22Rv1 (cell line): ENCODE results near the gene SKI.

Experiments used
- ZFX ChIP-seq: fragments of 450-650 bp; IDR thresholded peaks from 2 replicates; pipeline ENCODE4 v1.6.1; 2017; ENCODE audit warnings: antibody characterized with exemption, borderline replicate concordance
- TF ChIP-seq, protein P1 (sequence below): fragments of 450-650 bp; IDR thresholded peaks from 2 replicates; pipeline ENCODE4 v1.5.1; 2017; ENCODE audit warnings: mild to moderate bottlenecking

DNA sequence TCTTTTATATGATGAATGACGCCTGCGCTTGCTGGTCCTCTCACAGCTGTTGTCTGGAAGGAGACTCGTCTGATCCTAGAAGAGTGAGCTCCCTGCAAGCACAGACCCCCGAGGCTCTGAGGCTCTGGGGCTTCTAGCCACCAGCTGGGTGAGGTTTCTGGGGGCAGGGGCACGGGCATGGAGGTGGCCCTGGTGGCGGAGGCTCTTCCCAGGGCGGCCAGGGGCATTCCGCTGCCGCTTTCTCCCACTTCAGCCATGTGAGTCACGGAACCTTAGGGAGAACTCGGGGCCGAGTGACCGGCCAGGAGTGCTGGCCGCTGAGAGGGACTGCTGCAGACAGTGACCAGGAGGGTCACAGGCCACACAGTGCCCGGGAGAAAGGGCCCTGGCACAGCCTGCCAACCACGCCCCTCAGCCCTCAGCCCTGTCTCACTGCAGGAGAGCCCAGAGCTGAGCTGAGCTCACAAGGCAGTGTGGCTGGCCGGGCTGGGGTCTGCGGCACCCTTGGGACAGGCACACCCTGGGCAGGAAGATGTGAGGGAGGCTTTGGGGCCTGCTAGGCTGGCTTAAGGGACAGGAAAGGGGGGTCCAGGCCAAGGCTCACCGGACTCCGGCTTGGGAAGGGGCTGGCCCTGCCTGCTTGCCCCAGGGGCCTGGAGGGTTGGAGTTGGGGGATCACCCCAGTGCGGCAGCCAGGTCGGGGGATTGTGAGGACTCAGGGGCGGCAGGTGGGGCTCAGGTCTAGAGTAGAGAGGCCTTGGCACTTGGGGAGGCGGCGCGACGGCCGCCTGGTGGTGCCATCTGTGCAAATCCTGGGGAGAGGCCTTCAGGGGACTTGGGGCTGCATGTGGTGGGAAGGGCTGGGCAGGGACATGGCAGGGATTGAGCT lies 127.5 kb downstream of the SKI start:
- TF ChIP-seq, protein P1, sequence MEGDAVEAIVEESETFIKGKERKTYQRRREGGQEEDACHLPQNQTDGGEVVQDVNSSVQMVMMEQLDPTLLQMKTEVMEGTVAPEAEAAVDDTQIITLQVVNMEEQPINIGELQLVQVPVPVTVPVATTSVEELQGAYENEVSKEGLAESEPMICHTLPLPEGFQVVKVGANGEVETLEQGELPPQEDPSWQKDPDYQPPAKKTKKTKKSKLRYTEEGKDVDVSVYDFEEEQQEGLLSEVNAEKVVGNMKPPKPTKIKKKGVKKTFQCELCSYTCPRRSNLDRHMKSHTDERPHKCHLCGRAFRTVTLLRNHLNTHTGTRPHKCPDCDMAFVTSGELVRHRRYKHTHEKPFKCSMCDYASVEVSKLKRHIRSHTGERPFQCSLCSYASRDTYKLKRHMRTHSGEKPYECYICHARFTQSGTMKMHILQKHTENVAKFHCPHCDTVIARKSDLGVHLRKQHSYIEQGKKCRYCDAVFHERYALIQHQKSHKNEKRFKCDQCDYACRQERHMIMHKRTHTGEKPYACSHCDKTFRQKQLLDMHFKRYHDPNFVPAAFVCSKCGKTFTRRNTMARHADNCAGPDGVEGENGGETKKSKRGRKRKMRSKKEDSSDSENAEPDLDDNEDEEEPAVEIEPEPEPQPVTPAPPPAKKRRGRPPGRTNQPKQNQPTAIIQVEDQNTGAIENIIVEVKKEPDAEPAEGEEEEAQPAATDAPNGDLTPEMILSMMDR = no peak
- TF ChIP-seq ZFX = no peak
